H1 (cell line): ENCODE measurements around the gene G6PC3. TPM values are rescaled to one million over a fixed set of nuclear protein-coding genes. Genes with fewer than 3 reads are reported as not detected.

ENCODE experiments used
- CTCF ChIA-PET: fragments of 300-600 bp; sonication (Branson Sonifier 250); formaldehyde crosslinking; loops from one replicate; lab custom pipeline; 2021; ENCODE audit not compliant: partially characterized antibody; lab: Charles Lee
- POLR2A ChIA-PET: fragments of 300-600 bp; sonication (Branson Sonifier 250); formaldehyde crosslinking; loops from one replicate; lab custom pipeline; 2021; ENCODE audit warnings: inconsistent platforms; ENCODE audit not compliant: partially characterized antibody; lab: Charles Lee
- DNase-seq, 2 experiments: peaks; one replicate each; pipeline versions ENCODE4 v3.0.0 to v3.0.0-alpha.2; 2010 to 2022; ENCODE audit warnings: low spot score in 2 of 2, low read depth in 1 of 2, mixed read lengths in 1 of 2
- FAIRE-seq: peaks from 2 replicates; lab custom pipeline; 2011; peaks lifted over from hg19 to GRCh38; lab: Jason Lieb, UNC
- H2AFZ ChIP-seq: 2 replicates; pipeline ENCODE4 v1.8.1; 2012; ENCODE audit warnings: low read length, inconsistent platforms
- H2AK5ac ChIP-seq: 2 replicates; pipeline ENCODE4 v1.6.1; 2013; ENCODE audit warnings: low read depth, low read length
- H2BK120ac ChIP-seq: replicated peaks from 2 replicates; pipeline ENCODE3; 2013; ENCODE audit warnings: low read depth, low read length, inconsistent platforms
- H2BK12ac ChIP-seq: 2 replicates; pipeline ENCODE4 v1.6.1; 2013; ENCODE audit warnings: low read depth, low read length
- H2BK15ac ChIP-seq: 2 replicates; pipeline ENCODE4 v1.6.1; 2013; ENCODE audit warnings: low read length
- H2BK20ac ChIP-seq: 2 replicates; pipeline ENCODE4 v1.6.1; 2013; ENCODE audit warnings: low read length
- H2BK5ac ChIP-seq: 2 replicates; pipeline ENCODE4 v1.6.1; 2013; ENCODE audit warnings: low read depth, low read length
- H3K14ac ChIP-seq: 2 replicates; pipeline ENCODE4 v1.6.1; 2013; ENCODE audit warnings: inconsistent platforms; ENCODE audit not compliant: insufficient read length
- H3K18ac ChIP-seq: 2 replicates; pipeline ENCODE4 v1.6.1; 2013; ENCODE audit warnings: low read length; ENCODE audit errors: extremely low read depth
- H3K23ac ChIP-seq: 2 replicates; pipeline ENCODE4 v1.6.1; 2013; ENCODE audit warnings: inconsistent platforms; ENCODE audit not compliant: insufficient read length
- H3K23me2 ChIP-seq: 2 replicates; pipeline ENCODE4 v1.6.1; 2013; ENCODE audit warnings: low read depth, low read length
- H3K27ac ChIP-seq: 2 replicates; pipeline ENCODE4 v1.6.1; 2011; ENCODE audit warnings: low read depth, low read length, inconsistent platforms
- H3K27me3 ChIP-seq, 4 experiments: replicated peaks in 1 of 4; 1 replicate in 1 of 4; 2 replicates in 3 of 4; pipeline versions ENCODE4 v1.6.1 to v1.8.1; 2011 to 2013; ENCODE audit warnings: low read length in 3 of 4, mild to moderate bottlenecking in 3 of 4, inconsistent platforms in 2 of 4, mixed read lengths in 2 of 4, moderate library complexity in 1 of 4; ENCODE audit not compliant: control insufficient read depth in 3 of 4, insufficient read depth in 3 of 4; ENCODE audit errors: extremely low read depth in 1 of 4
- H3K36me3 ChIP-seq, 4 experiments: 2 replicates each; pipeline versions ENCODE4 v1.6.1 to v1.8.1; 2011 to 2013; ENCODE audit warnings: mild to moderate bottlenecking in 4 of 4, low read length in 3 of 4, moderate library complexity in 2 of 4, control low read depth in 1 of 4, inconsistent platforms in 1 of 4; ENCODE audit not compliant: insufficient read depth in 4 of 4, control insufficient read depth in 2 of 4
- H3K4ac ChIP-seq: replicated peaks from 2 replicates; pipeline ENCODE3; 2013; ENCODE audit warnings: low read length, low read depth, mixed read lengths, inconsistent platforms; ENCODE audit not compliant: insufficient read length
- H3K4me1 ChIP-seq, 4 experiments: replicated peaks in 1 of 4; 1 replicate in 1 of 4; 2 replicates in 3 of 4; pipeline versions ENCODE4 v1.6.1 to v1.8.1; 2011 to 2013; ENCODE audit warnings: low read length in 3 of 4, inconsistent platforms in 2 of 4, mixed read lengths in 1 of 4; ENCODE audit not compliant: insufficient read depth in 4 of 4, control insufficient read depth in 3 of 4
- H3K4me2 ChIP-seq, 2 experiments: 2 replicates each; pipeline versions ENCODE4 v1.6.1 to v1.8.1; 2011 to 2013; ENCODE audit warnings: low read depth in 2 of 2, low read length in 2 of 2, control low read depth in 1 of 2, inconsistent platforms in 1 of 2, mild to moderate bottlenecking in 1 of 2; ENCODE audit not compliant: insufficient read depth in 1 of 2
- H3K4me3 ChIP-seq, 4 experiments: fragments of 200-600, 300-600 bp in 1 of 4; sonication (generic), shearing (Covaris generic), sonication (Bioruptor Twin) in 1 of 4; 2 replicates each; pipeline versions ENCODE4 v1.5.1 to v1.8.1; 2011 to 2016; ENCODE audit warnings: low read length in 4 of 4, low read depth in 3 of 4, control low read depth in 2 of 4, inconsistent platforms in 2 of 4, mild to moderate bottlenecking in 2 of 4, mixed read lengths in 1 of 4, moderate library complexity in 1 of 4; ENCODE audit not compliant: insufficient read depth in 2 of 4; ENCODE audit errors: extremely low read depth in 1 of 4
- H3K56ac ChIP-seq: replicated peaks from 2 replicates; pipeline ENCODE3; 2013; ENCODE audit warnings: low read depth, mild to moderate bottlenecking, mixed read lengths, low read length, inconsistent platforms; ENCODE audit not compliant: insufficient read length
- H3K79me1 ChIP-seq: 2 replicates; pipeline ENCODE4 v1.6.1; 2013; ENCODE audit warnings: low read depth, low read length, control low read depth
- H3K79me2 ChIP-seq, 2 experiments: 2 replicates each; pipeline versions ENCODE4 v1.6.1 to v1.8.1; 2012 to 2013; ENCODE audit warnings: low read length in 2 of 2, mild to moderate bottlenecking in 2 of 2, inconsistent platforms in 1 of 2; ENCODE audit not compliant: insufficient read depth in 2 of 2, control insufficient read depth in 1 of 2
- H3K9ac ChIP-seq, 4 experiments: replicated peaks in 1 of 4; 1 replicate in 1 of 4; 2 replicates in 3 of 4; pipeline versions ENCODE4 v1.6.1 to v1.8.1; 2011 to 2013; ENCODE audit warnings: low read depth in 3 of 4, low read length in 3 of 4, control low read depth in 2 of 4, mild to moderate bottlenecking in 2 of 4, moderate library complexity in 2 of 4, inconsistent platforms in 1 of 4; ENCODE audit errors: extremely low read depth in 1 of 4
- H3K9me3 ChIP-seq, 2 experiments: 2 replicates each; pipeline versions ENCODE4 v1.6.1 to v1.8.1; 2012 to 2013; ENCODE audit warnings: mild to moderate bottlenecking in 2 of 2, moderate library complexity in 2 of 2, control low read depth in 1 of 2, inconsistent platforms in 1 of 2, low read depth in 1 of 2, low read length in 1 of 2, mixed read lengths in 1 of 2; ENCODE audit not compliant: insufficient read depth in 2 of 2
- H4K20me1 ChIP-seq, 2 experiments: replicated peaks in 1 of 2; 2 replicates each; pipeline versions ENCODE3 to v1.8.1; 2011 to 2013; ENCODE audit warnings: inconsistent platforms in 2 of 2, low read length in 2 of 2, mild to moderate bottlenecking in 1 of 2; ENCODE audit not compliant: insufficient read depth in 2 of 2, control insufficient read depth in 1 of 2
- H4K5ac ChIP-seq: 2 replicates; pipeline ENCODE4 v1.6.1; 2013; ENCODE audit warnings: low read length, low read depth, mixed read lengths, inconsistent platforms; ENCODE audit not compliant: insufficient read length
- H4K8ac ChIP-seq: 2 replicates; pipeline ENCODE4 v1.8.0; 2013; ENCODE audit warnings: mild to moderate bottlenecking, moderate library complexity, low read length, inconsistent platforms; ENCODE audit not compliant: insufficient read depth; ENCODE audit errors: extremely low read depth
- H4K91ac ChIP-seq: replicated peaks from 2 replicates; pipeline ENCODE3; 2013; ENCODE audit warnings: low read length, mixed read lengths, inconsistent platforms; ENCODE audit not compliant: insufficient read length
- BRCA1 ChIP-seq: IDR thresholded peaks from 2 replicates; pipeline ENCODE4 v1.6.1; 2012; ENCODE audit warnings: low read depth, low read length, improper control_type of control experiment
- WGBS, 2 experiments: shearing (Covaris generic) in 1 of 2; methylation state at CpG; one replicate each; pipeline versions ENCODE4 v1.1.6 to v1.1.7; 2013 to 2015; ENCODE audit warnings: low lambda C conversion rate in 2 of 2, mixed read lengths in 2 of 2, inconsistent platforms in 1 of 2, low coverage in 1 of 2, missing lambda C conversion rate in 1 of 2; ENCODE audit not compliant: insufficient replicate concordance in 2 of 2, insufficient coverage in 1 of 2, insufficient read length in 1 of 2; ENCODE audit errors: extremely low coverage in 1 of 2, missing lambda C conversion rate in 1 of 2; 5-methylcytosine and 5-hydroxymethylcytosine counted together
- polyA plus RNA-seq, 7 experiments: library from polyadenylated mRNA; depleted of rRNA in 3 of 7; stranded (reverse) in 5 of 7; unstranded in 2 of 7; fragments of >200 nt in 5 of 7; fragments of 200-250 nt in 2 of 7; gene quantifications; 1 replicate in 5 of 7; 2 replicates in 1 of 7; 4 replicates in 1 of 7; pipeline versions ENCODE4 v1.2.1 to v1.2.3, GENCODE V29; 2011 to 2013; ENCODE audit warnings: missing spikeins in 2 of 7, mixed read lengths in 2 of 7
- total RNA-seq: library from RNA; stranded (reverse); fragmentation: NEBNext Ultra II Directional; extraction: Animal tissue kit (Norgen Biotek cat#: 25700); gene quantifications from 2 replicates; pipeline ENCODE4 v1.2.1, GENCODE V29; 2021

G6PC3 gene
- total and polyA plus RNA-seq, 2 of the 8 experiments (the other 6 are each of a cell fraction or from before 2014, with no cell fraction given) = 104 to 343 TPM

GRCh38 chr17:44037471-44037870 lies 33.1 kb upstream of the G6PC3 start:
- CTCF ChIA-PET = interaction anchor here (1.0 to 9.5 kb wide), 3 partner anchors 10 to 30 kb away, joined by 3 to 108 read pairs (median 3); no protein-coding TSS in a partner anchor
- Histone ChIP-seq H3K9ac (no peak overlapping the region), H2BK12ac (no peak overlapping the region), H3K27ac (no peak overlapping the region), H3K18ac (no peak overlapping the region), H2BK15ac (no peak overlapping the region), H4K20me1 (peaks cover 4 to 19% of the 10 kb centered on the region in 2 experiments), H4K5ac (no peak overlapping the region), H3K9me3 (no peaks in the 10 kb centered on the region), H2AK5ac (no peak overlapping the region), H3K27me3 (no peaks in the 10 kb centered on the region), H3K79me1 (no peaks in the 10 kb centered on the region; the same call in 1 of the 2 replicates), H2BK120ac (no peak overlapping the region), H3K14ac (no peak overlapping the region), H3K23me2 (no peaks in the 10 kb centered on the region), H3K4me3 (no peak overlapping the region), H2BK5ac (no peak overlapping the region), H2AFZ (no peak overlapping the region), H3K56ac (no peak overlapping the region), H3K23ac (no peak overlapping the region), H4K8ac (no peak overlapping the region), H2BK20ac (no peak overlapping the region), H3K4me2 (no peak overlapping the region), H3K79me2 (peaks cover 0 to 30% of the 10 kb centered on the region in 2 experiments; a peak in 2 of 4 replicates), H3K36me3 (peaks cover 24 to 56% (median 42%) of the 10 kb centered on the region in 4 experiments)
- POLR2A ChIA-PET = interaction anchor here (1.7 kb wide), 1 partner anchor 23 kb away, joined by 5 read pairs; the partner anchor contains the start of gene TMEM101
- DNase-seq = no peak
- FAIRE-seq = no peak
- TF ChIP-seq BRCA1 = no peak
- TF ChIP-seq, all 59 proteins: peak for 0
- 76% methylated on average over 2 of the region's 2 CpGs; no CpG with 5 or more reads in 1 of the 2 experiments for WGBS, 2 experiments
- Histone ChIP-seq H4K91ac (no peak overlapping the region), H3K4me1 (no peaks in the 10 kb centered on the region), H3K4ac (no peak overlapping the region)
